GM12874 (cell line): Measurements from ENCODE around the gene FABP3.

Source experiments
- TF ChIP-seq, protein P1 (sequence below): IDR thresholded peaks from 2 replicates; pipeline ENCODE4 v1.5.1; 2011; ENCODE audit warnings: low read depth, mild to moderate bottlenecking, control low read depth, low read length, moderate library complexity; ENCODE audit not compliant: insufficient read depth

FABP3 gene

DNA sequence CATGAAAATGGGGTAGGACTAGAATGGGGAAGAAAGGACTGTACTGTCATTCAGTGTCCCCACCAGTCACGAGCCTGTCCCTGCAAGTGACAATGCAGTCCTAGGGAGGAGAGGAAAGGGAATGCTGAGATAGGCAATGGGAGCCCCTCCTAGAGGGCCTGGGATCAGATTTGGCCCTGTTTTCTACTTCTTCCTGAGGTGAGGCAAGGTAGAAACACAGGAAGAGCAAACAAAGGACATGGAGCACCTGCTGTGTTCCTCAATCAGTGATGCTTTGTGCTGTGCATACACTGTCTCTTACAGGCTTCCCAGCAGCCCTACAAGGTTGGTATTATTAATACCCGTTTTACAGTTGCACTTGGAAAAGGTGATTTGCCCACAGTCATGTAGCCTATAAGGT, 6.1 kb downstream of the FABP3 start:
- TF ChIP-seq, protein P1, sequence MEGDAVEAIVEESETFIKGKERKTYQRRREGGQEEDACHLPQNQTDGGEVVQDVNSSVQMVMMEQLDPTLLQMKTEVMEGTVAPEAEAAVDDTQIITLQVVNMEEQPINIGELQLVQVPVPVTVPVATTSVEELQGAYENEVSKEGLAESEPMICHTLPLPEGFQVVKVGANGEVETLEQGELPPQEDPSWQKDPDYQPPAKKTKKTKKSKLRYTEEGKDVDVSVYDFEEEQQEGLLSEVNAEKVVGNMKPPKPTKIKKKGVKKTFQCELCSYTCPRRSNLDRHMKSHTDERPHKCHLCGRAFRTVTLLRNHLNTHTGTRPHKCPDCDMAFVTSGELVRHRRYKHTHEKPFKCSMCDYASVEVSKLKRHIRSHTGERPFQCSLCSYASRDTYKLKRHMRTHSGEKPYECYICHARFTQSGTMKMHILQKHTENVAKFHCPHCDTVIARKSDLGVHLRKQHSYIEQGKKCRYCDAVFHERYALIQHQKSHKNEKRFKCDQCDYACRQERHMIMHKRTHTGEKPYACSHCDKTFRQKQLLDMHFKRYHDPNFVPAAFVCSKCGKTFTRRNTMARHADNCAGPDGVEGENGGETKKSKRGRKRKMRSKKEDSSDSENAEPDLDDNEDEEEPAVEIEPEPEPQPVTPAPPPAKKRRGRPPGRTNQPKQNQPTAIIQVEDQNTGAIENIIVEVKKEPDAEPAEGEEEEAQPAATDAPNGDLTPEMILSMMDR: no peak

DNA sequence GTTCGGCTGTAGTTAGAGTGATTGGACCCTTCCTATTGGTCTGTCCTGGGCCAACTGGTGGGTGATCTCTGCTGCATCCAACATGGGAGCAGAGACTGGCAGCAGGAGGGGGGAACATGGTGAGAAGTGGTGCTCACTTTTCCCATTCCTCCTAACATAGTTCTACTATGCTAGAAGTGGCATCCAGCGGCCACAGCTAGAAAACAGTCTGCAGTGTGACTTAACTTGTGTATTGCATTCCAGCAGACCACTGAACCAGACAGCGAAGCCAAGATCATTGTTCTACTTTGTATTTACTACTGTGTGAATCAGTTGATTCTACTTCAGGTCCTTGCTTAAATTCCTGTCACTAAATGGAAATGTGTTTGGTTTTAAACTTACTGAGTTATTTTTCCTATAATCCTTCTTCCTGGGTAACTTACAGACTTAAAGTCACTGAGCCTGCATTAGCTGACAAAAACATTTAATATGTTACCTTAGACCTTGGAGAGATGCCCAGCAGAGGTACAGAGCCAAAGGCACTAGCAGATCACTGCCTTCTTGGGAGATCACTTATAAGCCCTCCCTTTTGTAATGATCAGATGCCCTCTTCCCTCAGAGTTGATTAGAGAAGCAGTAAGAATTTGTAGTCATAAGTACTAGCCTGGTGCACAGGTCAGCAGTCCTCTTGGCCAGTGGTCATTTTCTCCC, 8.2 kb downstream of the FABP3 start:
- TF ChIP-seq, protein P1: no peak

DNA sequence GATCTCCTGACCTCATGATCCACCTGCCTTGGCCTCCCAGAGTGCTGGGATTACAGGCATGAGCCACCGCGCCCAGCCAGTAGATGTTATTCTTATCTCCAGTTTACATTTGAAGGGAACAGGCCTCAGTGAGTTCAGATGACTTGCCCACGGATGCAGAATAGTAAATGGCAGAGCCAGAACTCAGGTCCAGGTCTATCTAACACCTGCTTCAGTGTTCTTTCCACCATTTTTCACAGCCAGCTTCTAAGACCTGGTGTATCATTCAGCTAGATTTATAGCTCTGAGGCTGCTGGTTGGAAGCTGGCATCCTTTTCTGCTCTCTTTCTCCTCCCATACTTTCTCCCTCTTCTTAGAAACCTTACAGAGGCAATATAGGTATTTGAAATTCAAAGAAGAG, 10.8 kb downstream of the FABP3 start:
- TF ChIP-seq, protein P1: no peak

DNA sequence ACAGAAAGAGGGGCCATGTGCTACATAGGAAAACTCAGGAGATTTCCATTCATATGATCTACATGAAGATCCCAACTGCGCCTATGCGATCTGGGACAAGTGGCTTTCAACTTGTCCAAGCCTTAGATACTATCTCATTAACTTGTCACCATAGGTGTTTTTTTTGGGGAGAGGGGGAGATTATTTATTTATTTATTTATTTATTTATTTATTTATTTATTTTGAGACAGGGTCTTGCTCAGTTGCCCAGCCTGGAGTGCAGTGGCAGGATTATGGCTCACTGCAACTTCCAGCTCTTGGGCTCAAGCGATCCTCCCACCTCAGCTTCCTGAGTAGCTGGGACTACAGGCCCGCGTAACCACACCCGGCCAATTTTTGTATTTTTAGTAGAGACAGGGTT, 11.3 kb downstream of the FABP3 start:
- TF ChIP-seq, protein P1: no peak

DNA sequence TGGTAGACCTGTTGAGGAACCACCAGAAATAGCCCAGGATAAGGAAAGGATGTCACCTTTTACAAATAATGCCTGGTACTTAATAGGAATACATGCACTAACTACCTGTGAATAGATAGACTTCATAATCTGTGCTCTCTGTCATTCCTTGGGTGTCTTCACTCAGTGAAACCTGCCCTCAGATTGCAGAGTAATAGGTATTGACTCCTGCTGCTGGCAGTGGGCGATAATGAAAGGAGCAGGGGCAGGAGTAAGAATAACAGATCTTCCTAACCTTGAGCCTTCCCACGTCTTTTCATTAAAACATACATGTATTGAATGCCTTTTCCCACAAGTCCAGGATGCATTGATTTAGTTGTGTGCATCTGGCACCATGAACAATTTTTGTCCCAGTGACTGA, 16.4 kb downstream of the FABP3 start:
- TF ChIP-seq, protein P1: no peak

DNA sequence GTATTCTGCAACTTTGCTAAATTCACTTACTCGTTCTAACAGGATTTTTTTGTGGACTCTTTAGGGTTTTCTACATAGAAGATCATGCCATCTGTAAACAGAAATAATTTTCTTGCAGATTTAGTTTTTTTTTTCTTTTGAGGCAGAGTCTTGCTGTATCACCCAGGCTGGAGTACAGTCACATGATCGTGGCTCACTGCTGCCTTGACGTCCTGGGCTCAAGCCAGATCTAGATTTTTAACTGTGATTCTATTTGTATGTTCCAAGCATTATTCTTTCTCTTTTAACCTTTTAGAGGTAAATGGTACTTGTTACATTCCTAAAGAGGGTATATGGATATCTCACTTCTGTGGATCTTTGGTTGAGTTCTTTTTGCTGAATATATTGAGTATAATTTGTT, 18.6 kb downstream of the FABP3 start:
- TF ChIP-seq, protein P1: no peak

DNA sequence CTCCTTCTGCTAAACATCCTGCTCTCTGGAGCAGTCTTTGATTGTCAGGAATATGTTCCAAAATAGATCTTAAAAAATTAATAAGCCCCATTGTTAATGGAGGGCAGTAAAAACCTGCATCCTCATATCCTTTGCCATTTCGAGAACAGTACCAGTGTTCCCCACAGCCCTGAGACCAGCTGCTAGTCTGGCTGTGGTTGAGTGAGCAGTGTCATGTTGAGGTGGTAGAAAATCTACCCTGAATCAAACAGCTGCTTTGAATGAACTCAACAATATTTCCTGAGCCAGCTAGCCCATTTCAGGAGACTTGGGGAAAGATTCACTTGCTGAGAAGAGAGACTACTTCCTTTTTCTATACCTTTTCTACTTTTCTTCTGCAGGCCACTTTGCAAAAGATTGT, 24.4 kb downstream of the FABP3 start:
- TF ChIP-seq, protein P1: no peak
